H1 (cell line): ENCODE data around the gene VIT. TPM values are rescaled to one million over a fixed set of nuclear protein-coding genes. Genes with fewer than 3 reads are reported as not detected.
A peak's percentile ranks its signal among the peaks of the same experiment; 100 is the strongest.

Experiments used
- CTCF ChIA-PET: fragments of 300-600 bp; sonication (Branson Sonifier 250); formaldehyde crosslinking; loops from one replicate; lab custom pipeline; 2021; ENCODE audit not compliant: partially characterized antibody; lab: Charles Lee
- POLR2A ChIA-PET: fragments of 300-600 bp; sonication (Branson Sonifier 250); formaldehyde crosslinking; loops from one replicate; lab custom pipeline; 2021; ENCODE audit warnings: inconsistent platforms; ENCODE audit not compliant: partially characterized antibody; lab: Charles Lee
- DNase-seq, 2 experiments: peaks; one replicate each; pipeline versions ENCODE4 v3.0.0 to v3.0.0-alpha.2; 2010 to 2022; ENCODE audit warnings: low spot score in 2 of 2, low read depth in 1 of 2, mixed read lengths in 1 of 2
- FAIRE-seq: peaks from 2 replicates; lab custom pipeline; 2011; peaks lifted over from hg19 to GRCh38; lab: Jason Lieb, UNC
- H2AFZ ChIP-seq: 2 replicates; pipeline ENCODE4 v1.8.1; 2012; ENCODE audit warnings: low read length, inconsistent platforms
- H2AK5ac ChIP-seq: 2 replicates; pipeline ENCODE4 v1.6.1; 2013; ENCODE audit warnings: low read depth, low read length
- H2BK120ac ChIP-seq: replicated peaks from 2 replicates; pipeline ENCODE3; 2013; ENCODE audit warnings: low read depth, low read length, inconsistent platforms
- H2BK12ac ChIP-seq: 2 replicates; pipeline ENCODE4 v1.6.1; 2013; ENCODE audit warnings: low read depth, low read length
- H2BK15ac ChIP-seq: 2 replicates; pipeline ENCODE4 v1.6.1; 2013; ENCODE audit warnings: low read length
- H2BK20ac ChIP-seq: 2 replicates; pipeline ENCODE4 v1.6.1; 2013; ENCODE audit warnings: low read length
- H2BK5ac ChIP-seq: 2 replicates; pipeline ENCODE4 v1.6.1; 2013; ENCODE audit warnings: low read depth, low read length
- H3K14ac ChIP-seq: 2 replicates; pipeline ENCODE4 v1.6.1; 2013; ENCODE audit warnings: inconsistent platforms; ENCODE audit not compliant: insufficient read length
- H3K18ac ChIP-seq: 2 replicates; pipeline ENCODE4 v1.6.1; 2013; ENCODE audit warnings: low read length; ENCODE audit errors: extremely low read depth
- H3K23ac ChIP-seq: 2 replicates; pipeline ENCODE4 v1.6.1; 2013; ENCODE audit warnings: inconsistent platforms; ENCODE audit not compliant: insufficient read length
- H3K23me2 ChIP-seq: 2 replicates; pipeline ENCODE4 v1.6.1; 2013; ENCODE audit warnings: low read depth, low read length
- H3K27ac ChIP-seq: 2 replicates; pipeline ENCODE4 v1.6.1; 2011; ENCODE audit warnings: low read depth, low read length, inconsistent platforms
- H3K27me3 ChIP-seq, 4 experiments: replicated peaks in 1 of 4; 1 replicate in 1 of 4; 2 replicates in 3 of 4; pipeline versions ENCODE4 v1.6.1 to v1.8.1; 2011 to 2013; ENCODE audit warnings: low read length in 3 of 4, mild to moderate bottlenecking in 3 of 4, inconsistent platforms in 2 of 4, mixed read lengths in 2 of 4, moderate library complexity in 1 of 4; ENCODE audit not compliant: control insufficient read depth in 3 of 4, insufficient read depth in 3 of 4; ENCODE audit errors: extremely low read depth in 1 of 4
- H3K36me3 ChIP-seq, 4 experiments: 2 replicates each; pipeline versions ENCODE4 v1.6.1 to v1.8.1; 2011 to 2013; ENCODE audit warnings: mild to moderate bottlenecking in 4 of 4, low read length in 3 of 4, moderate library complexity in 2 of 4, control low read depth in 1 of 4, inconsistent platforms in 1 of 4; ENCODE audit not compliant: insufficient read depth in 4 of 4, control insufficient read depth in 2 of 4
- H3K4ac ChIP-seq: replicated peaks from 2 replicates; pipeline ENCODE3; 2013; ENCODE audit warnings: low read length, low read depth, mixed read lengths, inconsistent platforms; ENCODE audit not compliant: insufficient read length
- H3K4me1 ChIP-seq, 4 experiments: replicated peaks in 1 of 4; 1 replicate in 1 of 4; 2 replicates in 3 of 4; pipeline versions ENCODE4 v1.6.1 to v1.8.1; 2011 to 2013; ENCODE audit warnings: low read length in 3 of 4, inconsistent platforms in 2 of 4, mixed read lengths in 1 of 4; ENCODE audit not compliant: insufficient read depth in 4 of 4, control insufficient read depth in 3 of 4
- H3K4me2 ChIP-seq, 2 experiments: 2 replicates each; pipeline versions ENCODE4 v1.6.1 to v1.8.1; 2011 to 2013; ENCODE audit warnings: low read depth in 2 of 2, low read length in 2 of 2, control low read depth in 1 of 2, inconsistent platforms in 1 of 2, mild to moderate bottlenecking in 1 of 2; ENCODE audit not compliant: insufficient read depth in 1 of 2
- H3K4me3 ChIP-seq, 4 experiments: fragments of 200-600, 300-600 bp in 1 of 4; sonication (generic), shearing (Covaris generic), sonication (Bioruptor Twin) in 1 of 4; 2 replicates each; pipeline versions ENCODE4 v1.5.1 to v1.8.1; 2011 to 2016; ENCODE audit warnings: low read length in 4 of 4, low read depth in 3 of 4, control low read depth in 2 of 4, inconsistent platforms in 2 of 4, mild to moderate bottlenecking in 2 of 4, mixed read lengths in 1 of 4, moderate library complexity in 1 of 4; ENCODE audit not compliant: insufficient read depth in 2 of 4; ENCODE audit errors: extremely low read depth in 1 of 4
- H3K56ac ChIP-seq: replicated peaks from 2 replicates; pipeline ENCODE3; 2013; ENCODE audit warnings: low read depth, mild to moderate bottlenecking, mixed read lengths, low read length, inconsistent platforms; ENCODE audit not compliant: insufficient read length
- H3K79me1 ChIP-seq: 2 replicates; pipeline ENCODE4 v1.6.1; 2013; ENCODE audit warnings: low read depth, low read length, control low read depth
- H3K79me2 ChIP-seq, 2 experiments: 2 replicates each; pipeline versions ENCODE4 v1.6.1 to v1.8.1; 2012 to 2013; ENCODE audit warnings: low read length in 2 of 2, mild to moderate bottlenecking in 2 of 2, inconsistent platforms in 1 of 2; ENCODE audit not compliant: insufficient read depth in 2 of 2, control insufficient read depth in 1 of 2
- H3K9ac ChIP-seq, 4 experiments: replicated peaks in 1 of 4; 1 replicate in 1 of 4; 2 replicates in 3 of 4; pipeline versions ENCODE4 v1.6.1 to v1.8.1; 2011 to 2013; ENCODE audit warnings: low read depth in 3 of 4, low read length in 3 of 4, control low read depth in 2 of 4, mild to moderate bottlenecking in 2 of 4, moderate library complexity in 2 of 4, inconsistent platforms in 1 of 4; ENCODE audit errors: extremely low read depth in 1 of 4
- H3K9me3 ChIP-seq, 2 experiments: 2 replicates each; pipeline versions ENCODE4 v1.6.1 to v1.8.1; 2012 to 2013; ENCODE audit warnings: mild to moderate bottlenecking in 2 of 2, moderate library complexity in 2 of 2, control low read depth in 1 of 2, inconsistent platforms in 1 of 2, low read depth in 1 of 2, low read length in 1 of 2, mixed read lengths in 1 of 2; ENCODE audit not compliant: insufficient read depth in 2 of 2
- H4K20me1 ChIP-seq, 2 experiments: replicated peaks in 1 of 2; 2 replicates each; pipeline versions ENCODE3 to v1.8.1; 2011 to 2013; ENCODE audit warnings: inconsistent platforms in 2 of 2, low read length in 2 of 2, mild to moderate bottlenecking in 1 of 2; ENCODE audit not compliant: insufficient read depth in 2 of 2, control insufficient read depth in 1 of 2
- H4K5ac ChIP-seq: 2 replicates; pipeline ENCODE4 v1.6.1; 2013; ENCODE audit warnings: low read length, low read depth, mixed read lengths, inconsistent platforms; ENCODE audit not compliant: insufficient read length
- H4K8ac ChIP-seq: 2 replicates; pipeline ENCODE4 v1.8.0; 2013; ENCODE audit warnings: mild to moderate bottlenecking, moderate library complexity, low read length, inconsistent platforms; ENCODE audit not compliant: insufficient read depth; ENCODE audit errors: extremely low read depth
- H4K91ac ChIP-seq: replicated peaks from 2 replicates; pipeline ENCODE3; 2013; ENCODE audit warnings: low read length, mixed read lengths, inconsistent platforms; ENCODE audit not compliant: insufficient read length
- CEBPB ChIP-seq: IDR thresholded peaks from 2 replicates; pipeline ENCODE4 v1.6.1; 2012; ENCODE audit warnings: low read depth, low read length
- FOSL1 ChIP-seq: IDR thresholded peaks from 2 replicates; pipeline ENCODE4 v1.6.1; 2011; ENCODE audit warnings: mild to moderate bottlenecking, low read depth, low read length, moderate library complexity; ENCODE audit not compliant: insufficient read depth
- HDAC6 ChIP-seq: IDR thresholded peaks from one replicate; pipeline ENCODE4 v1.7.1; 2012; ENCODE audit warnings: low read depth, mild to moderate bottlenecking, inconsistent platforms, low read length, moderate library complexity
- PHF8 ChIP-seq: fragments of 200-600 bp; sonication (generic); conservative IDR thresholded peaks from 2 replicates; pipeline ENCODE4 v1.7.1; 2012; ENCODE audit warnings: low read depth, mild to moderate bottlenecking, inconsistent platforms, low read length, moderate library complexity
- POLR2AphosphoS5 ChIP-seq: IDR thresholded peaks from 2 replicates; pipeline ENCODE4 v1.6.1; 2011; ENCODE audit warnings: low read depth, low read length
- SIX5 ChIP-seq: IDR thresholded peaks from 2 replicates; pipeline ENCODE4 v1.6.1; 2011; ENCODE audit warnings: mild to moderate bottlenecking, low read depth, low read length
- TAF7 ChIP-seq: optimal IDR thresholded peaks from 2 replicates; pipeline ENCODE3; 2011; ENCODE audit warnings: low read depth, mild to moderate bottlenecking, inconsistent platforms, low read length, moderate library complexity, borderline replicate concordance
- ZNF274 ChIP-seq: IDR thresholded peaks from 2 replicates; pipeline ENCODE4 v1.7.0; 2012; ENCODE audit warnings: low read length, borderline replicate concordance; ENCODE audit errors: extremely low read depth
- WGBS, 2 experiments: shearing (Covaris generic) in 1 of 2; methylation state at CpG; one replicate each; pipeline versions ENCODE4 v1.1.6 to v1.1.7; 2013 to 2015; ENCODE audit warnings: low lambda C conversion rate in 2 of 2, mixed read lengths in 2 of 2, inconsistent platforms in 1 of 2, low coverage in 1 of 2, missing lambda C conversion rate in 1 of 2; ENCODE audit not compliant: insufficient replicate concordance in 2 of 2, insufficient coverage in 1 of 2, insufficient read length in 1 of 2; ENCODE audit errors: extremely low coverage in 1 of 2, missing lambda C conversion rate in 1 of 2; 5-methylcytosine and 5-hydroxymethylcytosine counted together
- polyA plus RNA-seq, 7 experiments: library from polyadenylated mRNA; depleted of rRNA in 3 of 7; stranded (reverse) in 5 of 7; unstranded in 2 of 7; fragments of >200 nt in 5 of 7; fragments of 200-250 nt in 2 of 7; gene quantifications; 1 replicate in 5 of 7; 2 replicates in 1 of 7; 4 replicates in 1 of 7; pipeline versions ENCODE4 v1.2.1 to v1.2.3, GENCODE V29; 2011 to 2013; ENCODE audit warnings: missing spikeins in 2 of 7, mixed read lengths in 2 of 7
- total RNA-seq: library from RNA; stranded (reverse); fragmentation: NEBNext Ultra II Directional; extraction: Animal tissue kit (Norgen Biotek cat#: 25700); gene quantifications from 2 replicates; pipeline ENCODE4 v1.2.1, GENCODE V29; 2021
- TF ChIP-seq, protein P1 (sequence below): IDR thresholded peaks from 2 replicates; pipeline ENCODE4 v1.6.1; 2012; ENCODE audit warnings: low read length, inconsistent platforms
- TF ChIP-seq, protein P2 (sequence below), 3 experiments: IDR thresholded peaks; 1 replicate in 2 of 3; 2 replicates in 1 of 3; pipeline versions ENCODE4 v1.5.1 to v1.6.1; 2011; ENCODE audit warnings: low read length in 3 of 3, mild to moderate bottlenecking in 3 of 3, inconsistent platforms in 2 of 3, low read depth in 1 of 3, moderate library complexity in 1 of 3; ENCODE audit not compliant: insufficient read depth in 1 of 3; ENCODE audit errors: control extremely low read depth in 1 of 3

Gene VIT
- total and polyA plus RNA-seq, 2 of the 8 experiments (the other 6 are each of a cell fraction or from before 2014, with no cell fraction given), result 0.03 TPM; not detected in 1

- 82% methylated on average over 3 of the region's 3 CpGs; no CpG with 5 or more reads in 1 of the 2 experiments for WGBS, 2 experiments
- H4K5ac ChIP-seq, result no peak overlapping the region
- no peaks in the 10 kb centered on the region for H4K20me1 ChIP-seq
- no peak overlapping the region for H3K9ac ChIP-seq
- H3K79me2 ChIP-seq, result no peaks in the 10 kb centered on the region
- H3K14ac ChIP-seq, result no peak overlapping the region
- H3K36me3 ChIP-seq, result no peaks in the 10 kb centered on the region
- H4K91ac ChIP-seq, result no peak overlapping the region
- H2BK12ac ChIP-seq, result no peak overlapping the region
- H2BK5ac ChIP-seq, result no peak overlapping the region
- no peaks in the 10 kb centered on the region for H3K9me3 ChIP-seq
- no peak overlapping the region for H3K23ac ChIP-seq
- POLR2A ChIA-PET, result no interaction called here
- H2BK15ac ChIP-seq, result no peak overlapping the region
- no peak overlapping the region for H3K4me2 ChIP-seq
- H3K27me3 ChIP-seq, result no peaks in the 10 kb centered on the region; a peak in 1 of 7 replicates
- DNase-seq, result no peak
- H3K4ac ChIP-seq, result no peak overlapping the region
- H3K56ac ChIP-seq, result no peak overlapping the region
- no peaks in the 10 kb centered on the region for H3K79me1 ChIP-seq
- H3K4me1 ChIP-seq, result peaks cover 2 to 8% (median 3%) of the 10 kb centered on the region in 4 experiments; a peak in 3 of 7 replicates
- no peak overlapping the region for H3K18ac ChIP-seq
- H2BK120ac ChIP-seq, result no peak overlapping the region
- no peak overlapping the region for H3K4me3 ChIP-seq
- CTCF ChIA-PET, result interaction anchor here (0.6 to 2.3 kb wide), 5 partner anchors 30 to 70 kb away, joined by 3 to 7 read pairs (median 4); no protein-coding TSS in a partner anchor
- H4K8ac ChIP-seq, result no peak overlapping the region
- FAIRE-seq, result no peak
- H2AFZ ChIP-seq, result peak overlapping the region; percentile 73; the same call in 1 of the 2 replicates
- H2AK5ac ChIP-seq, result no peak overlapping the region
- H2BK20ac ChIP-seq, result no peak overlapping the region
- no peak overlapping the region for H3K27ac ChIP-seq
- no peaks in the 10 kb centered on the region for H3K23me2 ChIP-seq
- TF ChIP-seq POLR2AphosphoS5 (no peak), ZNF274 (no peak), HDAC6 (no peak), TAF7 (no peak), FOSL1 (no peak), CEBPB (no peak), SIX5 (no peak), PHF8 (no peak)
- TF ChIP-seq, protein P1, sequence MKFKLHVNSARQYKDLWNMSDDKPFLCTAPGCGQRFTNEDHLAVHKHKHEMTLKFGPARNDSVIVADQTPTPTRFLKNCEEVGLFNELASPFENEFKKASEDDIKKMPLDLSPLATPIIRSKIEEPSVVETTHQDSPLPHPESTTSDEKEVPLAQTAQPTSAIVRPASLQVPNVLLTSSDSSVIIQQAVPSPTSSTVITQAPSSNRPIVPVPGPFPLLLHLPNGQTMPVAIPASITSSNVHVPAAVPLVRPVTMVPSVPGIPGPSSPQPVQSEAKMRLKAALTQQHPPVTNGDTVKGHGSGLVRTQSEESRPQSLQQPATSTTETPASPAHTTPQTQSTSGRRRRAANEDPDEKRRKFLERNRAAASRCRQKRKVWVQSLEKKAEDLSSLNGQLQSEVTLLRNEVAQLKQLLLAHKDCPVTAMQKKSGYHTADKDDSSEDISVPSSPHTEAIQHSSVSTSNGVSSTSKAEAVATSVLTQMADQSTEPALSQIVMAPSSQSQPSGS, result no peak
- TF ChIP-seq, protein P2, sequence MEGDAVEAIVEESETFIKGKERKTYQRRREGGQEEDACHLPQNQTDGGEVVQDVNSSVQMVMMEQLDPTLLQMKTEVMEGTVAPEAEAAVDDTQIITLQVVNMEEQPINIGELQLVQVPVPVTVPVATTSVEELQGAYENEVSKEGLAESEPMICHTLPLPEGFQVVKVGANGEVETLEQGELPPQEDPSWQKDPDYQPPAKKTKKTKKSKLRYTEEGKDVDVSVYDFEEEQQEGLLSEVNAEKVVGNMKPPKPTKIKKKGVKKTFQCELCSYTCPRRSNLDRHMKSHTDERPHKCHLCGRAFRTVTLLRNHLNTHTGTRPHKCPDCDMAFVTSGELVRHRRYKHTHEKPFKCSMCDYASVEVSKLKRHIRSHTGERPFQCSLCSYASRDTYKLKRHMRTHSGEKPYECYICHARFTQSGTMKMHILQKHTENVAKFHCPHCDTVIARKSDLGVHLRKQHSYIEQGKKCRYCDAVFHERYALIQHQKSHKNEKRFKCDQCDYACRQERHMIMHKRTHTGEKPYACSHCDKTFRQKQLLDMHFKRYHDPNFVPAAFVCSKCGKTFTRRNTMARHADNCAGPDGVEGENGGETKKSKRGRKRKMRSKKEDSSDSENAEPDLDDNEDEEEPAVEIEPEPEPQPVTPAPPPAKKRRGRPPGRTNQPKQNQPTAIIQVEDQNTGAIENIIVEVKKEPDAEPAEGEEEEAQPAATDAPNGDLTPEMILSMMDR (IDR thresholded peaks at IDR 0.05; ENCODE audit: control extremely low read depth in 1 of 3, insufficient read depth in 1 of 3, low read depth in 1 of 3, low read length in 3 of 3), result no peak
These were observed 36.7 kb downstream of the VIT start for GRCh38 chr2:36733215-36733614.
